PFSK-1 (cell line): ENCODE data around the gene SEL1L2.

Experiments used
- FOXP2 ChIP-seq: optimal IDR thresholded peaks from 2 replicates; pipeline ENCODE3; 2011; ENCODE audit warnings: borderline replicate concordance, control low read depth, inconsistent platforms; ENCODE audit not compliant: insufficient read depth; ENCODE audit errors: extremely low read length, extremely low read depth
- POLR2AphosphoS5 ChIP-seq: IDR thresholded peaks from 2 replicates; pipeline ENCODE4 v1.6.1; 2012; ENCODE audit warnings: low read depth, mild to moderate bottlenecking, control low read depth, low read length, moderate library complexity
- REST ChIP-seq, 2 experiments: IDR thresholded peaks; 2 replicates each; pipeline versions ENCODE4 v1.6.1 to v1.8.0; 2011 to 2012; ENCODE audit warnings: low read depth in 2 of 2, low read length in 2 of 2, control low read depth in 1 of 2, inconsistent platforms in 1 of 2, mild to moderate bottlenecking in 1 of 2, moderate library complexity in 1 of 2; ENCODE audit not compliant: insufficient read depth in 1 of 2
- SIN3A ChIP-seq: IDR thresholded peaks from 2 replicates; pipeline ENCODE4 v1.6.1; 2012; ENCODE audit warnings: mild to moderate bottlenecking, low read length, moderate library complexity, borderline replicate concordance; ENCODE audit not compliant: insufficient read depth
- TAF1 ChIP-seq: IDR thresholded peaks from 2 replicates; pipeline ENCODE4 v1.6.1; 2012; ENCODE audit warnings: low read length, control low read depth, borderline replicate concordance; ENCODE audit not compliant: insufficient read depth

The SEL1L2 gene

GRCh38 chr20:13865791-13866351 lies 124.5 kb downstream of the SEL1L2 start:
- no peak for TF ChIP-seq REST (IDR thresholded peaks at IDR 0.05; ENCODE audit: insufficient read depth in 1 of 2, low read depth in 2 of 2, low read length in 2 of 2)
- TF ChIP-seq FOXP2: no peak
- no peak for TF ChIP-seq TAF1
- no peak for TF ChIP-seq POLR2AphosphoS5
- no peak for TF ChIP-seq SIN3A

GRCh38 chr20:13865156-13865555 lies 125.3 kb downstream of the SEL1L2 start:
- TF ChIP-seq POLR2AphosphoS5: no peak
- no peak for TF ChIP-seq REST (IDR thresholded peaks at IDR 0.05; ENCODE audit: insufficient read depth in 1 of 2, low read depth in 2 of 2, low read length in 2 of 2)

DNA sequence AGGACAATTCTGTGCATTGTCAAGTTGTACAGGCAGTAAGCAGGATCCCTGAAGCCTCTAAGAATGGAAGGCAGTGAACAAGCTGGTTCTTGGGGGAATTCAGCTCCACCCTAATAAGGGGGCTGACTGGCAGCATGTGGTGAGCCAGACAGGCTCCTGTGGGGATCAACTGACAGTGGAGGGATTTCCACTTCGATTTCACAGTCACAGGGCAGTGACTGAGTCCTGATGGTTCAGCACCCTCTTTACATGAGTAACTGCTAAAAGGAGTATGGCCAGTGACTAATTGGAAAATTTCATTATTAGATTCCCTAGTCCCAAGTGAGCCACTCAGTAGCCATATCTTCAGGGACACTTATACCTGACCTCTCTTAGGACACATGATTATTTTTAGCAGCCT lies 127.2 kb downstream of the SEL1L2 start:
- TF ChIP-seq FOXP2 (no peak), REST (IDR thresholded peaks at IDR 0.05; ENCODE audit: insufficient read depth in 1 of 2, low read depth in 2 of 2, low read length in 2 of 2) (no peak), POLR2AphosphoS5 (no peak), TAF1 (no peak), SIN3A (no peak)

DNA sequence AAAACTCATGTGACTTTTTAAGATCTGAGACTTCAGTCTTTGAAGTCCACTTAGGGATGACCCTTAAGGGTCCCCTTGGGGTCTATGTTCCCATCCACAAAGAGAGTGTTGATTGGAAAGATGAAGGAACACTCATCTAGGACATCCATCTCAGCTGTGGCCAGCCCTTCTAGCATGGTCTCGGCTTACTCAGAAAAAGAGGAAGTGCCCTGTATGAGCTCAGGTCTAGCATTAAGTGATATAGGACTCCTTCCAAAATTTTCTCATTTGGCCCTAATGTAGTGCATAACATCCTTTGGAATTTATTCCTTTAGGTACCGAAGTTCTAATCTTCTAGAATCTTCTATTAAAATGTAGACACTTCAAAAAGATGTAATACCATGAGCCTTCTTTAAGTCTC lies 128.2 kb downstream of the SEL1L2 start:
- no peak for TF ChIP-seq TAF1

- TF ChIP-seq FOXP2 (no peak), REST (IDR thresholded peaks at IDR 0.05; ENCODE audit: insufficient read depth in 1 of 2, low read depth in 2 of 2, low read length in 2 of 2) (no peak)
These were observed 131.5 kb downstream of the SEL1L2 start for GRCh38 chr20:13858871-13859270.
